ENCODE data around the gene SLC10A1.
"Not testable (repeated sequence)": the region's sequence is repeated elsewhere in the genome, so short reads cannot be mapped to it uniquely, and the experiment has no call there.

Gene SLC10A1

GRCh38 chr14:69769623-69770022 lies 27.4 kb downstream of the SLC10A1 start:
- DNase-seq, result no peak

GRCh38 chr14:69768873-69769272 lies 28.2 kb downstream of the SLC10A1 start:
- no peak for DNase-seq

- peak; percentile 72 to 94 (median 82) for DNase-seq
Observed at GRCh38 chr14:69767369-69767999, 29.6 kb downstream of the SLC10A1 start.

GRCh38 chr14:69766984-69767368 lies 30.1 kb downstream of the SLC10A1 start, which contains the start of gene SRSF5:
SRSF5 (plus strand) TSS chr14:69767142; CDS start chr14:69768157, 1,015 bp downstream.
- DNase-seq, result peak; percentile 85 to 95 (median 90)

- no peak for DNase-seq
Observed at GRCh38 chr14:69763761-69764510, 33.1 kb downstream of the SLC10A1 start.

GRCh38 chr14:69760810-69761209 lies 36.2 kb downstream of the SLC10A1 start:
- no peak for DNase-seq

- no peak for DNase-seq
Observed at GRCh38 chr14:69756298-69756697, 40.7 kb downstream of the SLC10A1 start.

GRCh38 chr14:69755784-69756183 lies 41.3 kb downstream of the SLC10A1 start:
- no peak for DNase-seq

GRCh38 chr14:69755296-69755695 lies 41.7 kb downstream of the SLC10A1 start:
- DNase-seq, result no peak

GRCh38 chr14:69754487-69754886 lies 42.6 kb downstream of the SLC10A1 start:
- DNase-seq, result no peak

- no peak for DNase-seq
Observed at GRCh38 chr14:69753860-69754259, 43.2 kb downstream of the SLC10A1 start.

GRCh38 chr14:69752773-69753172 lies 44.3 kb downstream of the SLC10A1 start:
- no peak for DNase-seq

GRCh38 chr14:69750495-69750894 lies 46.5 kb downstream of the SLC10A1 start:
- no peak for DNase-seq

- DNase-seq, result no peak
Observed at GRCh38 chr14:69749956-69750355, 47.1 kb downstream of the SLC10A1 start.

- no peak for DNase-seq
Observed at GRCh38 chr14:69741055-69741454, 56.0 kb downstream of the SLC10A1 start.

GRCh38 chr14:69736405-69736804 lies 60.6 kb downstream of the SLC10A1 start:
- DNase-seq, result not testable (repeated sequence)

- DNase-seq, result not testable (repeated sequence)
Observed at GRCh38 chr14:69731919-69732598, 65.0 kb downstream of the SLC10A1 start.

GRCh38 chr14:69727860-69728259 lies 69.2 kb downstream of the SLC10A1 start:
- no peak for DNase-seq

GRCh38 chr14:69726761-69727511 lies 70.1 kb downstream of the SLC10A1 start:
- DNase-seq, result peak; percentile 68 to 75 (median 72)
